ENCODE measurements around the gene PKN3. TPM values are rescaled to one million over a fixed set of nuclear protein-coding genes. Genes with fewer than 3 reads are reported as not detected.

The PKN3 gene
- total RNA-seq, 1 donor from 2014 or later: 4.4 TPM

- TF ChIP-seq EZH2 (IDR thresholded peaks at IDR 0.05) (no peak), CTCF (IDR thresholded peaks at IDR 0.05) (no peak), EZH2phosphoT487 (IDR thresholded peaks at IDR 0.05) (no peak)
- no peak overlapping the region for H3K4me3 Mint-ChIP-seq
- no peak for DNase-seq (ENCODE audit: low spot score)
Measured at GRCh38 chr9:128707446-128707845, 5.1 kb downstream of the PKN3 start.

GRCh38 chr9:128712451-128713410 lies 10.4 kb downstream of the PKN3 start:
- no peak overlapping the region for H3K27ac Mint-ChIP-seq
- no peaks in the 10 kb centered on the region for H4K20me1 ChIP-seq (ENCODE audit: low read depth)
- H3K4me1 Mint-ChIP-seq: no peaks in the 10 kb centered on the region
- H3K4me2 ChIP-seq: no peak overlapping the region
- no peak for DNase-seq (ENCODE audit: low spot score)
- no peak overlapping the region for H3K9ac ChIP-seq
- no peak overlapping the region for H3K27ac ChIP-seq
- H3K36me3 ChIP-seq: no peaks in the 10 kb centered on the region
- H3F3A ChIP-seq (ENCODE audit: low read depth): no peaks in the 10 kb centered on the region
- TF ChIP-seq CTCF (IDR thresholded peaks at IDR 0.05) (no peak), EZH2 (IDR thresholded peaks at IDR 0.05) (no peak), EZH2phosphoT487 (IDR thresholded peaks at IDR 0.05) (no peak)
- no peaks in the 10 kb centered on the region for H3K27me3 Mint-ChIP-seq (ENCODE audit: insufficient read depth, low read depth)
- no peaks in the 10 kb centered on the region for H3K9me3 ChIP-seq (ENCODE audit: low read depth)
- H2AFZ ChIP-seq (replicated peaks): no peak overlapping the region
- H3K4me1 ChIP-seq: no peaks in the 10 kb centered on the region
- H3K4me3 Mint-ChIP-seq: no peak overlapping the region
- no peaks in the 10 kb centered on the region for H3K79me2 ChIP-seq (ENCODE audit: low read depth)
- H3K9me3 Mint-ChIP-seq: no peaks in the 10 kb centered on the region
- H3K27me3 ChIP-seq: no peaks in the 10 kb centered on the region
- H3K36me3 Mint-ChIP-seq: peaks cover 10% of the 10 kb centered on the region
- H3K4me3 ChIP-seq: no peak overlapping the region

More at GRCh38 chr9:128707446-128707845, 5.1 kb downstream of the PKN3 start:
- H4K20me1 ChIP-seq (ENCODE audit: low read depth): peaks cover 4% of the 10 kb centered on the region
- H3K79me2 ChIP-seq (ENCODE audit: low read depth): no peaks in the 10 kb centered on the region
- H3K36me3 Mint-ChIP-seq: peaks cover 8% of the 10 kb centered on the region
- no peaks in the 10 kb centered on the region for H3K4me1 ChIP-seq
- no peak overlapping the region for H3K4me3 ChIP-seq
- H3K27me3 Mint-ChIP-seq (ENCODE audit: insufficient read depth, low read depth): peaks cover 4% of the 10 kb centered on the region
- no peak overlapping the region for H3K4me2 ChIP-seq
- peaks cover 5% of the 10 kb centered on the region for H3K4me1 Mint-ChIP-seq
- H3K9me3 ChIP-seq (ENCODE audit: low read depth): no peaks in the 10 kb centered on the region
- peaks cover 7% of the 10 kb centered on the region for H3F3A ChIP-seq (ENCODE audit: low read depth)
- no peak overlapping the region for H3K27ac ChIP-seq
- H3K27ac Mint-ChIP-seq: no peak overlapping the region
- no peak overlapping the region for H3K9ac ChIP-seq
- no peaks in the 10 kb centered on the region for H3K36me3 ChIP-seq
- no peaks in the 10 kb centered on the region for H3K9me3 Mint-ChIP-seq
- H2AFZ ChIP-seq (replicated peaks): no peak overlapping the region
- peaks cover 8% of the 10 kb centered on the region for H3K27me3 ChIP-seq

GRCh38 chr9:128713411-128713780 lies 11.1 kb downstream of the PKN3 start:
- Mint-ChIP-seq H3K27me3 (ENCODE audit: insufficient read depth, low read depth) (no peaks in the 10 kb centered on the region), H3K9me3 (no peaks in the 10 kb centered on the region), H3K4me1 (no peaks in the 10 kb centered on the region), H3K36me3 (peaks cover 10% of the 10 kb centered on the region), H3K27ac (no peak overlapping the region), H3K4me3 (no peak overlapping the region)
- Histone ChIP-seq H3K36me3 (no peaks in the 10 kb centered on the region), H3K27me3 (no peaks in the 10 kb centered on the region), H3K4me1 (no peaks in the 10 kb centered on the region), H3K9me3 (ENCODE audit: low read depth) (no peaks in the 10 kb centered on the region), H3K4me3 (no peak overlapping the region), H3K4me2 (no peak overlapping the region), H3F3A (ENCODE audit: low read depth) (no peaks in the 10 kb centered on the region), H2AFZ (replicated peaks) (no peak overlapping the region), H4K20me1 (ENCODE audit: low read depth) (no peaks in the 10 kb centered on the region), H3K9ac (no peak overlapping the region), H3K79me2 (ENCODE audit: low read depth) (no peaks in the 10 kb centered on the region), H3K27ac (no peak overlapping the region)
- no peak for TF ChIP-seq EZH2phosphoT487 (IDR thresholded peaks at IDR 0.05)
- no peak for TF ChIP-seq CTCF (IDR thresholded peaks at IDR 0.05)
- TF ChIP-seq EZH2 (IDR thresholded peaks at IDR 0.05): no peak
- DNase-seq (ENCODE audit: low spot score): no peak

Data from neural progenitor cell (in vitro differentiated cells).